Cerebellar cortex (tissue), 1 donor: ENCODE results near the gene KISS1.

ENCODE experiments used
- DNase-seq: peaks from one replicate; pipeline ENCODE4 v3.0.0-alpha.2; 2015; ENCODE audit warnings: low spot score

KISS1 gene

DNA sequence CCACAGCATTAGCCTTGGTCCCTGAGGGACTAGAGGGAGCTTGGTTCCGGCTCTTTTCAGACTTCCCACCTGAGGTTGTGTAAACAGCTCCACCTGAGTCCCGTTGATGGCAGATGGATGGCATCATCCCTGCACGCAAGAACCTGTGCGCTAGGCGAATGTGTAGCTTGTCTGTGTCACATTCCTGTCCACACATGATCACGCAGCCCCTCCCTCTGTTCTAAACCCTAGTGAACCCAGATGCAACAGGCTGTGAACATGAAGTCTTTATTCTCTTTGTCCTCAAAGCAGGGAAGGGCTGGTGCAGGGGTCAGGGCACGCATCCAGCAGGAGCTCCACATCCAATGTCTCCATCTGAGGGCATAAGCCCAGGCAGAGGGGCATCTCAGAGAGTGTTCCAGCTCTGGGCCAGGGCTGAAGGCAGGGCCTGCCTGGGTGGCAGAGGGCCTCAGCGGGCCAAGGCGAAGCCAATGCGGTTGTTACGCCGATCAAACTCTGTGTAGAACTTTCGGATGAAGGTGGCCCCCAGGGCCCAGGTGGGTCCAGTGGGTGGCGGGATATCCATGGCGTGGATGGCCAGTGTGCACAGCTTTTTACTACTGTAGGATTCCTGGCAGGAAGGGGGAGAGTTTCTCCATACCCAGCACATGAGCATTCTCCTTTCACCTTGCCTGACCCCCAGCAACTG is 41.6 kb downstream of the KISS1 start:
- DNase-seq, result no peak

DNA sequence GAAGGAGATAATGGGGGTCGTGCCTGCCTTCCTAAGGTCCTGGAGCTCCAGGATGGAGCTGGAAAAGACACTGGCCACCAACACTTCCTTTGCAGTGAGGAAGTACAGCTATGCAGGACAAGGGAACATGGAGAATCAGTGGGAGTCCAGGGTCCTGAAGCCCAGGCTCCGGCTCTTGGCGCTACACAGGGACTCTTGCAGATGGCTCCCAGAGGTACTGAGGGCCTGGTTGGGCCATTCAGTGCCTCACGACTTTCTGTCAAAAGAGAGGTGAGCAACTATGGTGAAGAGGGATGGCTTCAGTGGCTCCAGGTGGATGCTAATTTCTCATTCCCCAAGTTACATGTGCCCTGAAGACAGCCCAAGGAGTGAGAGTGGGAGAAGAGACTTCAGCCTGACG is 42.6 kb downstream of the KISS1 start:
- no peak for DNase-seq

DNA sequence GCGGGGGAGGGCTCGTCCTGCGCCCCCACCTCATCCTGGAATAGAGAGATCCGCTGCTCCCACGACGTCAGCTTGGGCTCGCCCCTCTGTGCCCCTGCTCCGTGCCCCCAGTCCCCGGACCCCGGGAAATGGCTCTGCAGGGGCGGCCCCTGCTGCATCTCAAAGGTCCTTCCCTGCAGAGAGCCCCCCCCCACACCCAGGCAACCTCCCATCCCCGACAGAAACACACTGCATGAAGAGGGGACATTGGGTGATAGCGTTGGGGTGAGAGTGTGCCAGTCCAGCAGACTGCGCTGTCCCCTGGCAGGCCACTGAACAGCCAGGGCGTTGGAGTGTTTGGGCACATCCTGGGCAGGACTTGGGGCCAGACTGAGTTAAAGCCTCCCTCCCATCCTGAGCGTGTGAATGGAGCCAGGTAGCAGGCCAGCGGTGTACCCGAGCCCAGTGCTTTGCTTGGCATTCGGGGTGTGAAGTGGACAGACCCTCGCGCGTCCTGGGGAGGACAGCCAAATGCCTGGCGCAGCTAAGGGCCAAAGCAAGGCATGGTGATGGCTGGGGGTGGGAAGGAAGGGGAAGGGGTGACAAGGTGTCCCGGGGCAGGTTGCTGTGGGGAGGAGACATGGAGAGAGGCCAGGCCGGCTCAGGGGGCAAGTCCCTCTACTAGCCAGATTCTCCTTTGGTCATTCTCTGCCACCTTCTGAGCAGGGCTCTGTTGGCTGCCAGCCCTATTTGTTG is 43.8 kb downstream of the KISS1 start:
- no peak for DNase-seq

DNA sequence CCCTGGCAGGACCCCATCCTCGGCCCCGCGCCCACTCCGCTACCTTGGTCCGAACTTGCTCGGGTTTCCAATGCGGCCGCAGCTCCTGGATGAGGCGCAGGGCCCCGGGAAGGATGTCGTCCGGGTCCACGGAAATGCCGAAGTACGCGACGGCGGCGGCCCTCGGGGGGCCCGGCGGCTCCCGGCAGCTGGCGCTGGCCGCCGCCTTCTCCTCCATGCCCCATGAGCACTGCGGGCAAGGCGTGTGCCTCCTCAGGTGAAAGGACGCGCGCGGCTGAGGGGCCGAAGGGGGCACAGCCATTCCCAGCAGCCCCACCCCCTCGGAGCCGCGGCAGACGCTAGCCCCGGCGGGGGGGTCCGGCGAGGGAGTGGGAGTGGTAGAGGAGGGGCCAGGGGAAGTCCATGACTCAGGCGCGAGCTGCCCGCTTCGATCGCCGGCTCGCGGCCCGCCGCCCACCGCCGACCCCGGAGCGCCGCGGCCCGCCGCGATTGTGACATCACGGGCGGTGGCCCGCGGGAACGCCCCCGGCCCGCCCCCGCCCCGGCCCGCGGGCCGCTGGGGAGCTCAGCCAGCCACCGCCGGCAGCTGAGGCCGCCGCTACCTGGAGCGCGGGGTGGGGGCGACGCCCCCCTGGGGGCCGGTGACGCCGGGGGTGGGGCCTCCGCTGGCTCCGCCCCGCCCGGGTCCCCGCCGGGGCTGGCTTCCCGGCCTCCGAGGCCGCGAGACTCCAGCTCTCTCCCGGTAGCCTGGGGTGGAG is 44.6 kb downstream of the KISS1 start, which contains the start of gene ETNK2:
TSS of gene ETNK2 (minus strand) at position 493 of the 758 bp plus-strand sequence. CDS start at position 301, 192 bp downstream.
- no peak for DNase-seq

DNA sequence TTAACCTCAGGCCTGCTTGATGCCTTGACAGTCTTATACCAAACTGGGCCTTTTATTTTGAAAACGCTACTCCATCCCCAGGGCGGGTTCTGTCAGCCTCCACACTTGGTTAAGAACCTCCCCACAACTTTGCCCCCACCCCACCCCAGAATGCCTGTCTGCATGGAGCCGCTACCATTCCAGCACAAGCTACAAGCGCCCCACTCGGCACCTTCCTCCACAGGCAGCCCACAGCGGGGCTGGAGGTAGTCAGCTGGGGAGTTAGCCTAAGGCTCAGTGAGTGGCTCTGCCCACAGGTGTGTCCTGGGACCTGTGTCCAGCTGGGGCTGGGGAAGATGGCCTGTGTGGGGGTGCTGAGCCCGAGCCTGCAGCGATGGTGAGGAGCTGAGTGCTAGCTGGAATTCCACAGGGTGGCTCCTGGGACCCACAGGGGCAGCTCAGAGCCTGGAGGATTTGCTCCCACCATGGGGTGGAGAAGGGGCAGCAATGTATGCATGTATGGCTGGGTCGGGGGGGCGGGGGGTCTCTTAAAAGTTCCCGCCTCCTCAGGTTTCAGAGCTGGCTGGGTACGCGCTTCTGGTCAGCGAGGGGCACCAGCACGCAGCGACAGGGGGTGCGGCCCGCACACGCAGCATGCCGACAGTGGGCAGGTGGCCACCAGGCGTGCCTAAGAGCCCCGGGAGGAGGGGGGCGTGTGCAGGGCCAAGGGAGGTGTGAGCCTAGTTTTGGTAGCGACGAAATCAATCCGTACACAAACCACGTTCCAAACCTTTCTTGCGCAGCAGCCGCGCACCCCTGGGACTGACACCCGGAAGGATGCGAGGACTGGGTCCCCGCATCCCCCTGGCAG is 45.4 kb downstream of the KISS1 start:
- DNase-seq, result no peak

DNA sequence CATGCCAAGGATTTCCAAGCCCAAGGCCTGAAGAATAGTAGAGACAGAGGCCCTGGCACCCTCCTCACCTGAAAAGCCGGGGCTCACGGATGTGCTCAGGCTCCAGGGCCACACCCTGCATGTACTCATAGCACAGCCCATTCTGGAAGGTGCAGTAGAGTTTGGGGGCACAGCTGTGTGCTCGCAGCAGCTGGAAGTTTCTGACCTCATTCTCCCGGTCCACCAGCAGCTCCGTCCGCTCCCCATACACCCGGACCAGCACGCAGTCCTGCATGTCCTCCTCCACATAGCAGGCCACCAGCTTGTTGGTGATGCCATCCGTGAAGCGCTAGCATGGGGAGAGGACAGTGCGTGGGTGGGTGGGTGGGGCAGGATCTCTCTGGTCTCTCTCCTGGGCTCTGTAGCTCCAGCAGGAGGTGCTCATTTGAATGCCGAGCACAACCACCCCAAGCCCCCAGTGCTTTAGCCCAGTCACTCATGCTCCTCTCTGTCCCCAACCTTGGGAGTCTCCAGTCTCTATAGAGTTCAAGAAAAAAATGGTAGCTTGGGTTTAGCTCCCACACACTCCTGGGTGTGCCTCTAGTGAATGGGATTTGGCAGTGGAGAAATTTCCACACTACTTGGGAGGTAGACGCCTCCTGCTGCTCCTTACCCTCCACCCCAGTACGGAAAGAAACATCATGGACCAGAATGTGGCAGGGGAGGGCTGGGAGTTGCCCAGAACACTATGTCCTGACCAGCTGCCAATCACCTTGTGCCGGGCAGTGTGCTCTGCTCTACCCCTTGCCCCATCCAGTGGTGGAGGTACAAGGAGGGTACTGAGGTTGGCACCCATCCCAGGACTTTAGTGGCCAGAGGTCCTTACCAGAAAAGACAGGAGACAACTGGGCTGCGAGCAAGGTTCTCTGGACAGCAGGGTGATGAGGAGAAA is 46.4 kb downstream of the KISS1 start:
- no peak for DNase-seq

DNA sequence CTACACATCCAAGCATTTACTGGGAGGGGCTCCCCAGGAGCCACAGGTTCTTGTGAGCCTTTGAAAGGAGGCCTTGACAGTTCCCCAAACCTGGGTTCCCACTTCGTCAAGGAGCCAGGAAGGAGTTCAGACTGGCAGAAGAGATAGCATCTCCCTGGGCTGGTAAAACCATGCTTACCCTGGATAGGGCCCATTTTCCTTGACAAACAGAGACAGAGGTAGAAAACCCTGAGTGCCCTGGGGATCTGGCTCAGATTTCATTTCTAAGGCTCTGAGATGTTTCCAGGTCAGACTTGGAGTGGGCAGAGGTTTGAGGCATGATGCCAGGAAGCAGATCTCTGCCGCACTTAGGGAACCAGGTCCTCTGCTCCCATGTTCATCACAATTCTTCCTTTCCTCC is 47.2 kb downstream of the KISS1 start:
- no peak for DNase-seq

DNA sequence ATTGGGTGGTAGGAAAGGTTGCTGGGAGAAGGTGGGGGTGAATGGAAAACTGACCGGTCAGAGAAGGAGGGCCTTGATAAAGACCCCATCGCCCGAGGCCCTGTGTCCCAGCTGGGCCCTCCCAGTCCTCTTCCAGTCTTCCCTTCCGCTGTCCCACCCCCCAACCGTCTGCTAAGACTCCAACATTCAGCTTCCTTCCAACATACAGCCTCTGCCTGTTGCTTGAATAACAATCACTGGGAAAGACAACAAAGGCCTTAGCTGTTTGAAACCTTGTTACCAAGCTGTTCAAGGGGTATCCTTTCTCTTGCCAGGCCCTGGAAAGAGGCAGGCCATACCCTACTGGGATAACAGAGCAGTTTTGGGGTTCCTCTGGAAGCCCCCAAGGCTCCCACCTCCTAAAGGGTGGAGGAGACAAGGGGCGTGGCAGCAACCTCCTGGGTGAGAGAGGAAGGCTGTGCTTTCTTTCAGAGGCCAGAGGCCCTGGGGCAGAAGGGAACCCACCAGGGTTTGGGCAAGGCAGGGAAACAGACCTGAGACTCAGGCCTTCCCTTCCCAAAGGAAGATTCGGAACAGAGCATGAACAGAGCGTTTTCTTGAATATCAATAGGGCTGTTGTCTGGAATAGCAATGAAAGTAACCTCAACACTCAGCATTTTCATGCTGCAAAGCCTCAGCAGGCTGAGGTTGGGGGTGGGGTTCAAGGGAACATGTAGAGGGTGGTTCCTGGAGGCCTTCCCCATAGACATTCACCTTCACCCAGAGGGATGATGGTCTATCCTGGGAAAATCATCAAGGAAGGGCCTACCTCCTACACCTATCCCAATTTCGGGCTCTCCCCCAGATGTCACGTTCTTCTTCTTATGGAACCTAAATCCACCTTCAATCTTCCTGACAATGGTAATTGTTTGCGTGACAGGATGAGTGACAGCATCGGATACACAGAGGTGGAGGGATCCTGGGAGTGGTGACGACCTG is 48.6 kb downstream of the KISS1 start:
- no peak for DNase-seq

DNA sequence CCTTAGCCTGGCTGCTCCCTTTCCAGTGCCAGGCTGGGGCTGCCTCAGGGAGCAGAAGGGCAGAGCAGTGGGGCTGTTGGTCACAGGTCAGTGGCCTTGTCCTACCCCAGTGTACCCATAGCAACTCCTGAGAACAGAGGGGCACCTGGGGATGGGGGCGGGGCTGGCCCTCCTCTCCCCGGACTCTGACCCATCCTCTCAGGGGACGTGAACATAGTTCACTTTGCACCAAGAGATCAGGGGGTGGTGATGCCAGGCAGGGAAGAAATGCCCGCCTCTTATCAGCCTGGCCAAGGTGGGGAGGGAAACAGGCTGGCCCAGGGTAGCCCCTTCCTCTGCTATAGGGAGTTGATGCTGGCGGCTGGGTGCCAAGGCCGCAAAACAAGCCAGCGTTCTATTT is 49.3 kb downstream of the KISS1 start:
- DNase-seq, result no peak

DNA sequence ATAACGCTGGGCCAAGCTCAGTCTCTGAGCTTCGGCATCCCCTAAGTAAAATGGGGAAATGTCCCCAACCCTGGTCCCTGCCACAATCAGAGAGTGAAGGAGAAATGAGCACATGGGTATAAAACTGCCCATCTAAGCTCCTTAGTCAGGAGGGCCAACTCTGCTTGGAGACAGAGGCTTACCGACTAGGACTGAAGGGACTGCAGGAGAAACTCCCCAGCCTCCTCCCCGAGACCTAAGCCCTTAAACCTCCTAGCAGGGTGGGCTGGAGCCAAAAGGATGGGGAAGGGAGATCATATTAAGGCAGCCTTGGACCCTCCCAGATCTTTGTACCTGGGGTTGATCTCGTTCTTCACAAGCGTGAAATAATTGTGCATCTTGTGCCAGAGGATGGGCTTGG is 50.0 kb downstream of the KISS1 start:
- no peak for DNase-seq

DNA sequence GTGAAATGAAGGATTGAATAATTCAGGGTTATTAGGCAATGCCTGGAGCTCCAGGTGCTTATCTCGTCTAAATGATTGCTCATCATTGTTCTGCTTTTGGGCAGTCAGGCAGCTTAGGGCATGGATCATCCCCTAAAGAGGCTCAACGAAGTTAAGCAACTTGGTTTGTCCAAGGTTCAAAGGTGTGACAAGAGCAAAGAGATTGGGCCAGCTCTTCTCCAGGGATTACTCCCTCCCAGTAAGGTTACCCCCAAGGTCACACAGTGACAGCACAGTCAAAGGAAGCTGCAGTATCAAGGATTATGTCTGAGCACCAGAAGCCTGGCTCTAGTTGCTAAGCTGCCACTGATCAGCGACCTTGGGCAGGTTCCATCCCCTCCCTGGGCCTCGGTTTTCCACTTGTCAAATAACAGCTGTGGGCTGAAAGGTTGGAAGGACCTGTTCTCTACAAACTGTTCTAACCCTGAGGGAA is 51.2 kb downstream of the KISS1 start:
- no peak for DNase-seq

DNA sequence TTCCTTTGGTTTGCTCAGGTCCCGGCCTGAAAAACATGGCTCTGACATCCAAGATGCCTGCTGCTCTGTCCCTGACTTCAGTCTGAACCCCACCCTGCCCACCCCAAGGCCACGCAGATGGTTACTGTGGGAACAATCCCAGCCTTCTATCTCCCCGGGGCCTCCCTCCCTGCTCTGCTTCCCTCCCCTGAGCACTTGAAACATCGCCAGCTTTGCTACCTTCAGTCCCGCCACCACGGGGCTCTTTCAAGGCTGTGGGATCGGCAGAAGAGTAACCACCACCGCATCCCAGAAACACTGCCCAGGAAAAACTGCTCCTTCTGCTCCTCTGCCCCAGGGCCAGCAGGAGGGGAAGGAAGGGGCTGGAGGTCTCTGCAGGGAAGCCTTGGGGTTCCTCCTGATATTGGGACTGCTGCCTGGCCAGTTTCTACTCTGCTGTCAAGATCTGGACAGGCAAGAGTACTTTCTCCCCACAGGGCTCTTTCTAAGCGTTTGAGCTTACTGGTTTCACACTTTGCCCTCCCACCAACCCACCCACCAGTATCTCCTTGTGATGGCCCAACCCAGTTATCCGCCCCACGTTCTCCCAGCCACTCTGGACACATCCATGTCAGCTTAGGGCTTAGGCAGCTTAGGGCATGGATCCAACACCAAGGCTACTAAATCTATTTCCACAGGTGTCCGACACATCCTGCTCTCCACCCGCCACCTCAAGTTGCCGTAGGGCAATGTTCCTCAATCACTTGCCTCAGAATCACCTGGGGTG is 52.8 kb downstream of the KISS1 start:
- DNase-seq, result no peak

DNA sequence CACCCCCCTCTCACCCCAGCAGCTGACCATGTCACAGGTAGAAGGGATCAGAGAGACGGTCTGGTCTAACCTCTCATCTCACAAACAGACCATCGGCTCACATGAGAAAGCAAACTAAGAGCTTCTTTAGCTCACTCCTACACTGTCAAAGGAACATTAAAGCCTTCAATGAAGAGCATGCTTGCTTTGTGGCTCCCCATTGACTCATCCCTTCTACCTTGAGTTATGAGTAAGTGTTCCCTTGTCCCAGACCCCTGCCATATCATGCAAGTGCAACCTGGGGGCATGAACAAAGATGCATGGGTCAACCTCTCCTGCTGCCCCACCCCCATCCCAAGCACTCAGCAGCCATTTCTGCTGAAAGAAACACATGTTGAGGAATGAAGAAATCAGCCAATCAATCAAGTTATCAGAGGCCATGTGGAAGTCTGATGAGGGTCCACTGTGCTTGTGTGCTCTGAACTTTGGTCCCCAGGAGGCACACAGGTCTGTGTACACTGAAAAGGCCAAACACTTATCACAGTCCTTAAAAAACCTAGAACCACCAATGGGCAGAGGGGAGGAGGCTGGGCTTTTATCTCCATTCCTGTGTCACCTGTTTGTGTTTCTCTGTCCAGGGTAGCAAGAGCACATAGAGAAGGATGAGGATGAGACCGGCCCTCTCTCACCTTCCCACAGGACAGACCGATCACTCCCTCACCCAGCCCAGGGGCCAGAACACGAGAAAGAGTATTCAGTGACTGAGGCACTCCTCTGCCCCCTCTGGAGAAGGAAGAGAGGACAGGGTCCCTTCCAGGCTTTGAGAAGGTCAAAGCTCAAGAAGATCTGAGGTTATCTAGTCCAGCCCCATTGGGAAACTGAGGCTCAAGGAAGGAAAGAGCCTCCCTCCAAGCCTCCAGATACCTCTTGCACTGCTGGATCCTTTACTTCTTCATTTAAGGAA is 54.0 kb downstream of the KISS1 start:
- DNase-seq, result no peak

DNA sequence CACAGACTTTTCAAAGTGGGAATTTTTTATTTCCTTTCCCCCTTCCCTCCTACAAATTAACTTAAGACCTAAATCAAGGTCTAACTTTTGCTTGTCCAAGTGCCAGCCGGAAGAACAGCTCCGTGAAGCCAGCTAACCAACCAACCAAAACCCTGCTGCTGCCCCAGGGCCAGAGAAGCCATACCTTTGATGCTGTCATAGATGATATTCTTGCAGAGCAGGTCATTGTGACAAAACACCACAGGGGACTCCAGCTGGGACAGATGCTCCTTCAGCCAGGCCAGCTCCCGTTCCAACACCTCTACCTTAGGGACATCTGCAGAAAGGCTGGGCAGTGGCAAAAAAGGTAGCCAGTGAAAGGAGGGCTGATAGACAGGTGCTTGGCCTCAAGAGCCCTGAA is 55.2 kb downstream of the KISS1 start:
- no peak for DNase-seq
